IPS DF 6.9 (cell line): ENCODE data around the gene MDK.

Experiments
- DNase-seq: peaks from one replicate; pipeline ENCODE4 v3.0.0-alpha.2; 2013; ENCODE audit warnings: low read depth, low spot score
- H3K27ac ChIP-seq: one replicate; pipeline ENCODE4 v1.5.1; 2013; ENCODE audit warnings: low read length, control low read depth
- H3K27me3 ChIP-seq: 2 replicates; pipeline ENCODE4 v1.6.1; 2013; ENCODE audit warnings: mild to moderate bottlenecking, low read length; ENCODE audit not compliant: control insufficient read depth, insufficient read depth
- H3K36me3 ChIP-seq: 2 replicates; pipeline ENCODE4 v1.6.1; 2013; ENCODE audit warnings: low read length; ENCODE audit not compliant: control insufficient read depth, insufficient read depth
- H3K4me1 ChIP-seq: 2 replicates; pipeline ENCODE4 v1.6.1; 2013; ENCODE audit warnings: low read length; ENCODE audit not compliant: control insufficient read depth, insufficient read depth
- H3K4me3 ChIP-seq: 2 replicates; pipeline ENCODE4 v1.5.1; 2013; ENCODE audit warnings: mild to moderate bottlenecking, low read length
- H3K9me3 ChIP-seq: 2 replicates; pipeline ENCODE4 v1.6.1; 2013; ENCODE audit warnings: low read length, inconsistent platforms; ENCODE audit not compliant: control insufficient read depth, insufficient read depth
- WGBS: extraction: QIAGEN DNeasy Blood & Tissue Kit; methylation state at CpG from one replicate; pipeline ENCODE4 v1.1.7; 2013; ENCODE audit warnings: mixed read lengths, missing lambda C conversion rate; ENCODE audit not compliant: insufficient read length, insufficient coverage; 5-methylcytosine and 5-hydroxymethylcytosine counted together

The MDK gene

DNA sequence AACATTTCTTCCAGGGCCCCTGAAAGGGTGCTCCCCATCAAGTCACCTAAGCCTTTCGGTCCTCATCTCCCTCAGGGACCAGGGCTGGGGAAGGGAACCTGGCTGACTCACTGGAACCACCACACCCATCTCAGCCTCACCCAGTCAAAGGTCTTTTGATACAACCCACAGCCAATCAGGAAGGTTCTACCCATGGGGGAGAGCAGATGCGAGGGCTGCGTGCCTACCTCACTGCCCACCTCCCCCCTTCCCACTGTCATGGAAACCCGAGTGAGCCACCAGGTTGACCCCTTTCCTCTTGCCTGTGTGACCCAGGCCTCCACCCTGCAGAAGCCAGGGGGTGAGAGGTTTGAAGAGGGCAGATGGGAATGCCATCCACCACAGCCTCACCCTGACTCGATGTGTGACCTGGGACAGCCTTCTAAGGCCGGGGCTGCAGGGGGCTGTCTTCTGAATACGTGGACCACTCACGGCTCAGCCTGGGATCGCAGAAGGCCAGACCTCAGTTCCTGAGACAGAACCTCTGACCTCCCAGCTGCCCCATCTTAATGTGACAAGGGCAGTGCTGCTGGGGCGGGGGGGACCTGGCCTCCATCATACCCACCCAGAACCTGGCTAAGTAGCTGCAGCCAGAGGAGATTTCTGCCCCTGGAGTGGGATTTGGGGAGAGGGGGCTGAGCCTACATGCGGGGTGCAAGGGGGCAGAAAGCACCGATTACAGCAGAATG, 2.7 kb downstream of the MDK start:
- peaks cover 2% of the 10 kb centered on the region; the same call in 1 of the 2 replicates for H3K27me3 ChIP-seq
- no CpG with 5 or more reads among the region's 12 CpGs for WGBS
- no peak overlapping the region for H3K4me3 ChIP-seq
- H3K36me3 ChIP-seq: no peaks in the 10 kb centered on the region
- no peak overlapping the region for H3K27ac ChIP-seq
- DNase-seq: no peak
- H3K9me3 ChIP-seq: no peaks in the 10 kb centered on the region
- peaks cover 4% of the 10 kb centered on the region for H3K4me1 ChIP-seq

DNA sequence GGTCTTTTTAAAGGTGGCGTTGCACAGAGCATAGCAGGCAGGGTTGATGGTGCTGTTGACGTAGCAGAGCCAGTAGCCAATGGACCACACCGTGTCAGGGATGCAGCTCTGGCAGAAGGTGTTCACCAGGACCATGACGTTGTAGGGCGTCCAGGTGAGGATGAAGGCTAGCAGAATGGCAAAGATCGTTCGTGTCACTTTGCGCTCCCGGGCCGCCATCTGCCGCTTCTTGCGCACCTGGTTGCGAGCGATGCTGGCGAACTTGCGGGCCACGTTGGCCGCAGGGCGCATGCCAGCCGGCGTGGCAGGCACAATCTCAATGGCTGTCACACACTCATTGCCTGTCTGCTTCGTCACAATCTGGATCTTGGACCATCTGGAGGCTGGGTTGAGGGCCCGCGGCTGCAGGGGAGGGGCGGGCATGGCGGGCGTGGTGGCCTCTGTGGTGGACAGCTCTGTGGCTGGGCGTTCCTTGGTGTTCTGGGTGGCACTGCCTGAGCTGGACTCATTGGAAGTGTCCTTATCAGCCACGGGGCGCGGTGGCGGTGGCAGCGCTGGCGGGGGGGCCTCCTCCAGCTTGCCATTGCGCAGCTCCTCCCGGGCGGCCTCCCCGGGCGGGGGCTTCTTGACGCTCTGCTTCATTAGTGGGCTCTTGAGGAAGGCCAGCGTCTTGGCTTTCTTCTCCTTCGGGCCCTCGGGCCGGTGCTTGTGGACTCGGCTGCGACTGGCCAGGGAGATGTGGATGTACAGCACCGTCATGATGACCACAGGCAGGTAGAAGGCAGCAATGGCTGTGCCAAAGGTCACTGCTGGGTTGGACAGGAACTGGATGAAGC, 3.9 kb downstream of the MDK start:
- Histone ChIP-seq H3K36me3 (no peaks in the 10 kb centered on the region), H3K9me3 (no peaks in the 10 kb centered on the region), H3K4me3 (no peak overlapping the region), H3K27me3 (peaks cover 10% of the 10 kb centered on the region), H3K27ac (no peak overlapping the region), H3K4me1 (peaks cover 8% of the 10 kb centered on the region)
- WGBS: no CpG with 5 or more reads among the region's 47 CpGs
- DNase-seq: no peak

DNA sequence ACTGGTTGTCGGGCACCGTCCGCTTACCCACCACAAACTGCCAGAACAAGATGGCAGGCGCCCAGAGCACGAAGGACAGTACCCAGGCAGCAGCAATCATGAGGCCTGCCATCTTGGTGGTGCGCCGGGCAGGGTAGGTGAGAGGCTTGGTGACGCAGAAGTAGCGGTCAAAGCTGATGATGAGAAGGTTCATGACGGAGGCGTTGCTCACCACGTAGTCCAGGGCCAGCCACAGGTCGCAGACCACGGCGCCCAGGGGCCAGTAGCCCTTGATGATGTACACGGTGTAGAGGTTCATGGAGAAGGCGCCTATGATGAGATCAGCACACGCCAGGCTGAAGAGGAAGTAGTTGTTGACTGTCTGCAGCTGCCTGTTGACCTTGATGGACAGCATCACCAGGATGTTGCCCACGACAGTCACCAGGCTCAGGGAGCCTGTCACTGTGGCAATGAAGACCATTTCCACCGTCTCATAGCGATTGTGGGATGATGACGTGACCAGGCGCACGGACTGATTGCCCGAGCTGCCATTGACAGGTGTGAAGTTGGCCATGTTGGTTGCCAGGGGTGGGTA, 4.6 kb downstream of the MDK start:
- Histone ChIP-seq H3K4me1 (peaks cover 8% of the 10 kb centered on the region), H3K36me3 (no peaks in the 10 kb centered on the region), H3K27me3 (peaks cover 15% of the 10 kb centered on the region), H3K27ac (no peak overlapping the region), H3K9me3 (no peaks in the 10 kb centered on the region), H3K4me3 (no peak overlapping the region)
- no CpG with 5 or more reads among the region's 25 CpGs for WGBS
- no peak for DNase-seq

- H3K27me3 ChIP-seq: peaks cover 15% of the 10 kb centered on the region
Observed at GRCh38 chr11:46386674-46387073, 5.2 kb downstream of the MDK start.

DNA sequence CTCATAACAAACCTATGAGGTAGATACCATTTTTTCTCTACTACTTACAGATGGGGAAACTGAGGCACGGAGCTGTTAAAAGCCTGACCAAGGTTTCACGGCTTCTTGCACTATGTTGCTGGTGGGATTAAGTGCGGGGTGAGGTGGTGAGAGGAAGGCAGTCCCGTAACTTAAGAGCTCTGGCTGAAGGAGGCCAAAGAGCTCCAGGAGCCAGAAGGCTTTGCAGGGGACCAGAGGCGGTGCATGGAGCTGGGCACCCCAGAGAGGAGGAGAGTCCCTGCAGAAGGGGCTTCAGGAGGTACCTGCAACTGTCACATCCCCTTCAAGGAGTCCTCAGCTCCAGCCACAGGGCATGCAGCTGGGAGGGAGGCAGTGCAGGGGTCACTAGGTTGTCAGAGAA, 6.0 kb downstream of the MDK start:
- no peak for DNase-seq
- no peak overlapping the region for H3K27ac ChIP-seq
- no CpG with 5 or more reads among the region's 5 CpGs for WGBS
- H3K9me3 ChIP-seq: no peaks in the 10 kb centered on the region
- H3K36me3 ChIP-seq: no peaks in the 10 kb centered on the region
- H3K27me3 ChIP-seq: peaks cover 15% of the 10 kb centered on the region
- no peak overlapping the region for H3K4me3 ChIP-seq
- peaks cover 8% of the 10 kb centered on the region for H3K4me1 ChIP-seq

More at GRCh38 chr11:46386674-46387073, 5.2 kb downstream of the MDK start:
- H3K4me1 ChIP-seq: peaks cover 8% of the 10 kb centered on the region
- H3K27ac ChIP-seq: no peak overlapping the region
- DNase-seq: no peak
- H3K9me3 ChIP-seq: no peaks in the 10 kb centered on the region
- no CpG with 5 or more reads among the region's 4 CpGs for WGBS
- H3K4me3 ChIP-seq: no peak overlapping the region
- no peaks in the 10 kb centered on the region for H3K36me3 ChIP-seq

GRCh38 chr11:46387919-46388618, 6.6 kb downstream of the MDK start:
- WGBS: no CpG with 5 or more reads among the region's 24 CpGs
- H3K9me3 ChIP-seq: no peaks in the 10 kb centered on the region
- H3K27ac ChIP-seq: no peak overlapping the region
- peaks cover 4% of the 10 kb centered on the region for H3K4me1 ChIP-seq
- peaks cover 15% of the 10 kb centered on the region for H3K27me3 ChIP-seq
- H3K36me3 ChIP-seq: no peaks in the 10 kb centered on the region
- DNase-seq: no peak
- H3K4me3 ChIP-seq: no peak overlapping the region

- no peaks in the 10 kb centered on the region for H3K9me3 ChIP-seq
- WGBS: no CpG with 5 or more reads among the region's 21 CpGs
- no peak overlapping the region for H3K27ac ChIP-seq
- no peak for DNase-seq
- H3K4me1 ChIP-seq: peaks cover 5% of the 10 kb centered on the region
- H3K36me3 ChIP-seq: no peaks in the 10 kb centered on the region
- peaks cover 15% of the 10 kb centered on the region for H3K27me3 ChIP-seq
- H3K4me3 ChIP-seq: no peak overlapping the region
Observed at GRCh38 chr11:46388619-46389449, 7.4 kb downstream of the MDK start.

DNA sequence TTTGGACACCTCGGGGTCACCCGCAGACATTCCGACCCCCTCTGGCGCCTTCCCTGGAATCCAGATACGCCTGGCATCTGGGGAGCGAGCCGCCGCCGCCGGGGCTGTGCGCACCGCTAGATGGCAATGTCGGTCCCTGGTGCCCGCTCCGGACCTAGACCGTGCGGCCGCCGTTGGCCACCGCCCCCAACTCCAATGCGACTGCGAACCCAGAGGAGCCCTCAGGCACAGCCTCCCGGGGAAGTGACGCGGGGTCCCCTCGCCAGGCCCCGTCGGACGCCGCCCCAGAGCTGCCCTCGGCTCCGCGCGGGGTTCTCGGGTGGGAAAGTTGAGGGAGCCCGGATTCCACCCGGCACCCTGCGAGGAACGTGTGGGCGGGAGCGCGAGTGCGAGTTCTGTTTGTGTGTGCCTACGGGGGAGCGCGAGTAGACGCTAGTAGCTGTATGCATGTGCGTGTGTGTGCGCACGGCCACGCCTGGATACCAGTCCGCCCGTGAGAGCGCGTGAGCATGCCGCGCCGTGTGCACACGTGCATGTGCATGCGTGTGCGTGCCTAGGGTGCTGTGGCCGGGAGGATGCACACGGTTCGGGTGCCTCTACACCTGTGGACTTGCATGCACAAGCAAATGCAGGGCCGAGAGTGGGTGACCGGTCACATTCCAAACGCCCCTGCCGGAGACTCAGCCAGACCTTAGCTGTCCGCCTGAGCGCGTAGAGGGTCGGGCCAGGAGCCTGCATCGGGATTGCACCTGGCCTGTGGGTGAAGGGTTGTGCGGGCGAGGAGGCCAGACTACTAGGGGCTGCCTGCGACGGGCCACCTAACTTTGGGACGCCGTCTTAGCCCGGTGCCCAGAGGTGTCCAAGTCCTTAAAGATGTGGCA, 8.2 kb downstream of the MDK start:
- no peaks in the 10 kb centered on the region for H3K9me3 ChIP-seq
- H3K4me3 ChIP-seq: peak overlapping the region; percentile 39; the same call in 1 of the 2 replicates
- H3K27me3 ChIP-seq: peaks cover 15% of the 10 kb centered on the region
- H3K36me3 ChIP-seq: no peaks in the 10 kb centered on the region
- no peak overlapping the region for H3K27ac ChIP-seq
- no peak for DNase-seq
- WGBS: no CpG with 5 or more reads among the region's 80 CpGs
- H3K4me1 ChIP-seq: peaks cover 5% of the 10 kb centered on the region
